ENCODE results near the gene PCDH9.

DNA sequence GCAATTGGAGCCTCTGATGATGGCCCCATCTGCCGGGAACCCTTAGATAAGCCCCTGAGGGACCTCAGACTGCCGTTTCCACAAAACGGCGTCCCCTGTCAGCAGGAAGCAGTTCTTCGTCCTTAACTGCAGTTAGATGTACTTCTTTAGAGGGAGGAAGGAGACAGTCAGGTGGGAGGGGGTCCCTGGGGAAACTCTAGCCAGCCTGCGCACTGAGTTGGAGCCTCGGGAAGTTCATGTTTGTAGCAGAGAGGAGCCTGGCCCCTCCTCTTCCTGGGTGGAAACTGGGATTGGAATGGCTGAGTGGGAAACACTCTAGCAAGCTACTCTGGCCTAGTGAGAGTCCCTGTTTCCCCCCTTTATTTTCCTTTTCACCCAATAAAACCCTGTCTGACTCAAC lies 612.4 kb downstream of the PCDH9 start:
- no peak for TF ChIP-seq ISX (CRISPR knock-in tag; conservative IDR thresholded peaks at IDR 0.05)
- TF ChIP-seq ZNF224 (CRISPR knock-in tag; IDR thresholded peaks at IDR 0.05) = no peak
- no peak for TF ChIP-seq ZNF441 (CRISPR knock-in tag; IDR thresholded peaks at IDR 0.05; ENCODE audit: borderline replicate concordance)
- no peak for TF ChIP-seq ZNF572 (CRISPR knock-in tag; IDR thresholded peaks at IDR 0.05)
- TF ChIP-seq ELF1 (CRISPR knock-in tag; IDR thresholded peaks at IDR 0.05) = no peak
